Motor neuron (in vitro differentiated cells): ENCODE measurements around the gene STRADA. TPM values are rescaled to one million over a fixed set of nuclear protein-coding genes. Genes with fewer than 3 reads are reported as not detected.

Experiments
- ATAC-seq, 8 experiments: fragments of 200-7000 bp; cut with Tn5 transposase; replicated peaks in 6 of 8; 2 replicates each; pipeline ENCODE4 v1.8.0; 2021; ENCODE audit warnings: mild to moderate bottlenecking in 8 of 8, moderate library complexity in 8 of 8
- H3K27ac ChIP-seq, 2 donors: fragments of 250-450 bp; sonication (Bioruptor Pico); 2 replicates each; pipeline ENCODE4 v1.9.0; 2021; ENCODE audit warnings: antibody characterized with exemption in 2 of 2, mild to moderate bottlenecking in 2 of 2, moderate library complexity in 1 of 2
- H3K4me1 ChIP-seq, 2 donors: fragments of 250-450 bp; sonication (Bioruptor Pico); replicated peaks in 1 of 2; 2 replicates each; pipeline ENCODE4 v1.6.1; 2021; ENCODE audit warnings: antibody characterized with exemption in 2 of 2, mild to moderate bottlenecking in 2 of 2, moderate library complexity in 1 of 2
- H3K4me3 ChIP-seq, 5 donors: fragments of 250-450 bp; sonication (Bioruptor Pico); 2 replicates each; pipeline ENCODE4 v1.9.0; 2021; ENCODE audit warnings: antibody characterized with exemption in 5 of 5, mild to moderate bottlenecking in 5 of 5, moderate library complexity in 4 of 5
- WGBS, 10 experiments: fragments of 450-650 bp; shearing (Covaris generic); methylation state at CpG; one replicate each; pipeline ENCODE4 v1.0.0; 2022; 5-methylcytosine and 5-hydroxymethylcytosine counted together
- in situ Hi-C, 9 experiments: fragments of 400-800 bp; cut with MboI; loops; one replicate each; pipeline ENCODE4 v1.15.0; 2021; ENCODE audit warnings: low sequenced_read_pairs in 9 of 9, low pct_unique_long_range_greater_than_20kb in 2 of 9; ENCODE audit not compliant: unreplicated experiment in 9 of 9
- total RNA-seq, 8 experiments: library from RNA; unstranded; fragments of 300-600 nt; gene quantifications; 2 replicates each; pipeline versions ENCODE4 v1.2.3 to v1.2.4, GENCODE V29; 2022

STRADA gene
- total RNA-seq, result 10 to 100 TPM; 23.3 to 88.1 (median 33.4) TPM

- WGBS, 10 experiments, result 0 to 20% (median 0%) methylated on average over 1 to 6 of the region's 61 CpGs; no CpG with 5 or more reads in 6 of the 10 experiments
- ATAC-seq, result peak; percentile 80 to 98 (median 96)
- Histone ChIP-seq H3K4me3 (peak within 1 kb of the TSS; percentile 76 to 99 (median 86)), H3K4me1 (peaks cover 7 to 9% of the 10 kb centered on the region in 2 donors), H3K27ac (peak within 1 kb of the TSS; percentile 69 to 87)
- in situ Hi-C loops, result no loop called here
These were observed at the start of gene STRADA for GRCh38 chr17:63741408-63742173. STRADA (minus strand) TSS chr17:63741799; CDS start chr17:63728369, 13,430 bp downstream.

GRCh38 chr17:63790057-63790456, 48.5 kb upstream of the STRADA start:
- in situ Hi-C loops, result no loop called here
- no peak for ATAC-seq
- no peak overlapping the region for H3K27ac ChIP-seq
- no peaks in the 10 kb centered on the region for H3K4me1 ChIP-seq
- 83 to 100% (median 90%) methylated on average over 1 to 6 of the region's 6 CpGs; no CpG with 5 or more reads in 3 of the 10 experiments for WGBS, 10 experiments
- H3K4me3 ChIP-seq, result no peak overlapping the region

- H3K4me1 ChIP-seq, result no peaks in the 10 kb centered on the region
- in situ Hi-C loops, result no loop called here
- ATAC-seq, result no peak
- 93 to 100% (median 99%) methylated on average over 2 to 11 of the region's 13 CpGs; no CpG with 5 or more reads in 1 of the 10 experiments for WGBS, 10 experiments
- no peak overlapping the region for H3K27ac ChIP-seq
- no peak overlapping the region for H3K4me3 ChIP-seq
These were observed 45.5 kb upstream of the STRADA start for GRCh38 chr17:63786971-63787711.

- Histone ChIP-seq H3K4me1 (no peaks in the 10 kb centered on the region), H3K27ac (no peak overlapping the region), H3K4me3 (no peak overlapping the region)
- in situ Hi-C loops, result no loop called here
- WGBS, 10 experiments, result 80 to 100% (median 86%) methylated on average over 1 of the region's 1 CpG; no CpG with 5 or more reads in 5 of the 10 experiments
- no peak for ATAC-seq
These were observed 44.5 kb upstream of the STRADA start for GRCh38 chr17:63786117-63786516.

- H3K27ac ChIP-seq, result no peak overlapping the region
- peak in 1 of 8 experiments; percentile 59 for ATAC-seq
- no peak overlapping the region for H3K4me3 ChIP-seq
- WGBS, 10 experiments, result 50 to 100% (median 90%) methylated on average over 1 of the region's 1 CpG; no CpG with 5 or more reads in 2 of the 10 experiments
- in situ Hi-C loops, result no loop called here
- no peaks in the 10 kb centered on the region for H3K4me1 ChIP-seq
These were observed 44.0 kb upstream of the STRADA start for GRCh38 chr17:63785556-63785955.

- in situ Hi-C loops, result no loop called here
- no peak for ATAC-seq
- no peak overlapping the region for H3K4me3 ChIP-seq
- no peak overlapping the region for H3K27ac ChIP-seq
- no peaks in the 10 kb centered on the region for H3K4me1 ChIP-seq
- WGBS, 10 experiments, result 50 to 91% (median 76%) methylated on average over 2 to 6 of the region's 6 CpGs; no CpG with 5 or more reads in 2 of the 10 experiments
These were observed 41.9 kb upstream of the STRADA start for GRCh38 chr17:63783522-63783921.

- Histone ChIP-seq H3K4me1 (no peaks in the 10 kb centered on the region), H3K4me3 (no peak overlapping the region), H3K27ac (no peak overlapping the region)
- WGBS, 10 experiments, result 100% methylated on average over 2 to 4 of the region's 4 CpGs; no CpG with 5 or more reads in 6 of the 10 experiments
- in situ Hi-C loops, result no loop called here
- ATAC-seq, result no peak
These were observed 39.3 kb upstream of the STRADA start for GRCh38 chr17:63780928-63781327.

GRCh38 chr17:63780507-63780906, 38.9 kb upstream of the STRADA start:
- H3K4me3 ChIP-seq, result no peak overlapping the region
- in situ Hi-C loops, result no loop called here
- ATAC-seq, result peak in 2 of 8 experiments; percentile 47 to 62
- WGBS, 10 experiments, result 100% methylated on average over 1 of the region's 1 CpG; no CpG with 5 or more reads in 6 of the 10 experiments
- H3K4me1 ChIP-seq, result peaks cover 0 to under 1% of the 10 kb centered on the region in 2 donors
- H3K27ac ChIP-seq, result no peak overlapping the region

- 0 to 42% (median 22%) methylated on average over 3 to 8 of the region's 8 CpGs for WGBS, 10 experiments
- peak overlapping the region in 1 of 2 donors; percentile 98 for H3K27ac ChIP-seq
These were observed 33.8 kb upstream of the STRADA start for GRCh38 chr17:63775420-63775819.

GRCh38 chr17:63774969-63775265, 33.3 kb upstream of the STRADA start:
- in situ Hi-C loops, result no loop called here
- 0 to 4% (median 0%) methylated on average over 1 to 4 of the region's 4 CpGs; no CpG with 5 or more reads in 2 of the 10 experiments for WGBS, 10 experiments
- Histone ChIP-seq H3K4me1 (peaks cover 7 to 13% of the 10 kb centered on the region in 2 donors), H3K4me3 (peak overlapping the region; percentile 61 to 85 (median 75)), H3K27ac (peak overlapping the region; percentile 98)
- no peak for ATAC-seq

More at GRCh38 chr17:63775420-63775819, 33.8 kb upstream of the STRADA start:
- ATAC-seq, result no peak
- Histone ChIP-seq H3K4me1 (peaks cover 7 to 13% of the 10 kb centered on the region in 2 donors), H3K4me3 (peak overlapping the region; percentile 61 to 85 (median 75))
- in situ Hi-C loops, result no loop called here

- H3K4me3 ChIP-seq, result peak within 1 kb of the TSS; percentile 61 to 85 (median 75)
- WGBS, 10 experiments, result 0 to 11% (median 0%) methylated on average over 2 to 11 of the region's 67 CpGs; no CpG with 5 or more reads in 1 of the 10 experiments
- in situ Hi-C loops, result no loop called here
- peak within 1 kb of the TSS; percentile 98 for H3K27ac ChIP-seq
- H3K4me1 ChIP-seq, result peaks cover 7 to 13% of the 10 kb centered on the region in 2 donors
- peak; percentile 0 to 4 (median 2) for ATAC-seq
These were observed 32.8 kb upstream of the STRADA start, which contains the start of gene DDX42 for GRCh38 chr17:63774141-63774968. DDX42 (plus strand) TSS chr17:63774170; CDS start chr17:63787050, 12,880 bp downstream.

GRCh38 chr17:63773272-63774140, 31.9 kb upstream of the STRADA start, which contains the start of gene CCDC47:
CCDC47 (minus strand) TSS chr17:63773597; CDS start chr17:63766175, 7,422 bp downstream.
- 0 to 3% (median 0%) methylated on average over 3 to 43 of the region's 74 CpGs; no CpG with 5 or more reads in 2 of the 10 experiments for WGBS, 10 experiments
- ATAC-seq, result peak; percentile 81 to 91 (median 90)
- in situ Hi-C loops, result no loop called here

More at GRCh38 chr17:63773272-63774140, 31.9 kb upstream of the STRADA start, which contains the start of gene CCDC47:
- H3K4me1 ChIP-seq, result peaks cover 9 to 13% of the 10 kb centered on the region in 2 donors
- H3K4me3 ChIP-seq, result peak within 1 kb of the TSS; percentile 61 to 85 (median 75)
- peak within 1 kb of the TSS; percentile 98 for H3K27ac ChIP-seq
